Measurements from ENCODE around the gene MAP4K2. TPM values are rescaled to one million over a fixed set of nuclear protein-coding genes. Genes with fewer than 3 reads are reported as not detected.
A peak's percentile ranks its signal among the peaks of the same experiment; 100 is the strongest.
"Not testable (repeated sequence)": the region's sequence is repeated elsewhere in the genome, so short reads cannot be mapped to it uniquely, and the experiment has no call there.

The MAP4K2 gene
- total RNA-seq: 10 to 100 TPM; 92.0 to 96.2 TPM

DNA sequence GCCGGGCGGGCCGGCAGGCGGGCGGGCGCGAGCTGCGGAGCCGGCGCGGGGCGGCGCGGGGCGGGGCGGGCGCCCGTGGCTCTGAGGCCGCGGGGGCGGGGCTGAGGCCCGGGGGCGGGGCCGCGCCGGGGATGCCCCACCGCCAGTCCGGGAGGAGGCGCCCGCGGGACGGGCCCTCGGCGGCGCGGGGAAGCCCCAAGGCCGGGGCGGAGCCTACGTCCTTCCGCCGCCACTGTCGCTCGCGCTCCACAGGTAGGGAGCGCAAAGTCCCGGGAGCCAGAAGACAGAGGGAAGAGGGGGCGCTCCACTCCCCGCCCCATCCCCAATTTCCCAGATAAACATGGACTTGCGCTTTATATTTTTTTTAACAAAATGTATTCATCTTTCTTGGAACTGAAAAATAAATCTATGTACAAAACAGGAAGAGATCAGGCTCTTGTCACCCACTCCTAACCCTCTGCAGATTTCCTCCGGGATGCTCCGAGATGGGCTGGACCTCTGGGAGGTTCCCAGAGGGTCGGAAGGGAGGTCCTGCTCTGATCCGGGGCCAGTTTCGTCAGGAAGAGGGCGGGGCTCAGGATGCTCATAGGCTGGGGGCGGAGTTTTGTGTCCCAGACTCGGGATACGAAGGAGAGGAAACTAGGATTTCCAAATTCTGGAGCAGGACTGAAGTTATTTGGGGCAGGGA, at the start of gene MAP4K2:
Gene MAP4K2 (minus strand): TSS at position 57 of the 688 bp plus-strand sequence. CDS start 65 bp downstream, outside the sequence.
- POLR2A ChIA-PET: interaction anchor here (0.7 to 3.0 kb wide), 9 partner anchors 10 to 319 kb away, joined by 3 to 26 read pairs (median 4); partner anchors contain the start of genes MRPL49, RASGRP2, SAC3D1 and SF1
- Mint-ChIP-seq H3K27me3 (no peaks in the 10 kb centered on the region), H3K27ac (peak within 1 kb of the TSS; percentile 82), H3K36me3 (peaks cover 11% of the 10 kb centered on the region), H3K4me3 (peak within 1 kb of the TSS; percentile 86), H3K9me3 (no peaks in the 10 kb centered on the region), H3K4me1 (peaks cover 25% of the 10 kb centered on the region)
- peak; percentile 85 for ATAC-seq (ENCODE audit: low read depth)
- DNase-seq: peak; percentile 96

DNA sequence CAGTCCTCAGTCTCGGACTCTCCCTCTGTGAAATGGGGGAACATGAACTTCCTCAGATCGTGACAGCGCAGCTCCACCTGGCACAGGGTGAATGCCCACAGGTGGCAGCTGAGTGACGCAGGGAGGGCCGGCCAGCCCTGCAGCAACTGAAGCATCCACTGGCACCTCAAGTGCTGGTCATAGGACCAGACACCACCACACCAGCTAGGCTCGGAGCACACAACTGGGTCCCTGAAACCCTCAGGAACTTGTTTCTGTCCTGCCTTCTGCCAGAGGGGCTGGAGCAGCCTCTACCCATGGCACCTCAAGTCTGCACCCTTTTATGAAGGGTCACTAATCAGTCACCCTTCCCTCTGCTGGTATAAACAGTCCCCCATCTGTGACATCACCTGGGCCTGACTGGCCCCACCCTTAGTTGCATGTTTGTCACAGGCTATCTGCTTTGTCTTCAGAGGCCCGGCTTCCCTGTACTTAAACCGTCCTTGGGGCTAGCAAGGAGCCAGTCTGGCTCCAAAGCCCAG, 48.9 kb upstream of the MAP4K2 start:
- DNase-seq (peak; percentile 43), ATAC-seq (ENCODE audit: low read depth) (no peak)
- Mint-ChIP-seq H3K4me3 (peak overlapping the region; percentile 46), H3K27me3 (no peaks in the 10 kb centered on the region), H3K9me3 (no peaks in the 10 kb centered on the region), H3K27ac (peak overlapping the region; percentile 83), H3K4me1 (peaks cover 77% of the 10 kb centered on the region), H3K36me3 (peaks cover 21% of the 10 kb centered on the region)
- POLR2A ChIA-PET: interaction anchor here (1.4 to 27.4 kb wide), 4 partner anchors 11 to 258 kb away, joined by 5 to 782 read pairs (median 82); partner anchors contain the start of gene EHD1

DNA sequence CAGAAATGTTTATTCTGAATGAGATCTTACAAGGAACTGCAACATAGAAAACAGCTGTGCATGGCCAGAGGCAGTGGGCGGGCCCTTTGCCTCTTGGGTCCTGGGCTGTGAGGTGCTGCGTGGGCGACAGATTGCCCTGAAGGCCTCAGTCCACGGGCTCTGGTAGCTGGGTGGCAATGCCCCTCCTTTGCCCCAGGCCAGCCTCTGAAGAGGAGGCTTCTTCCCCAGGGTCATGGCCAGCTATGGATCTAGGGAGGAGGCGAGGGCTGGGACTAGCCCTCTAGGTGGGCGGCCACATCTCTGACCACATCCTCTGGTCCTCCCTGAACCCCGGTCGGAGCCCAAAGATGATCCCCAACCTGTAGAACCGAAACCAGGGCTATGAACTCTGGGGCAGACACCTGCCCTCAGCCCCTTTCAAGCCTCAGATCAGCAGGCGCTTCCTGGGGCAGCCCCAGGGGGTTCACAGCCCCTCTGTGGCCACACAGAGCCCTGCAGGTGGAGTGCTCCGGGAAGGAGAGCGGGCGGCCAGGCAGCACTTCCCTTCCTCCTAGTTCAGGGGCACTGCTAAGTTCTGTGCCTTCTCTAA, 48.1 kb upstream of the MAP4K2 start:
- peaks cover 69% of the 10 kb centered on the region for H3K4me1 Mint-ChIP-seq
- POLR2A ChIA-PET: interaction anchor here (1.4 to 27.4 kb wide), 4 partner anchors 12 to 259 kb away, joined by 5 to 782 read pairs (median 82); partner anchors contain the start of gene EHD1
- DNase-seq: peak; percentile 69
- peak overlapping the region; percentile 83 for H3K27ac Mint-ChIP-seq
- ATAC-seq (ENCODE audit: low read depth): peak; percentile 61
- H3K36me3 Mint-ChIP-seq: peaks cover 18% of the 10 kb centered on the region
- H3K9me3 Mint-ChIP-seq: no peaks in the 10 kb centered on the region
- peak overlapping the region; percentile 46 for H3K4me3 Mint-ChIP-seq
- H3K27me3 Mint-ChIP-seq: no peaks in the 10 kb centered on the region

DNA sequence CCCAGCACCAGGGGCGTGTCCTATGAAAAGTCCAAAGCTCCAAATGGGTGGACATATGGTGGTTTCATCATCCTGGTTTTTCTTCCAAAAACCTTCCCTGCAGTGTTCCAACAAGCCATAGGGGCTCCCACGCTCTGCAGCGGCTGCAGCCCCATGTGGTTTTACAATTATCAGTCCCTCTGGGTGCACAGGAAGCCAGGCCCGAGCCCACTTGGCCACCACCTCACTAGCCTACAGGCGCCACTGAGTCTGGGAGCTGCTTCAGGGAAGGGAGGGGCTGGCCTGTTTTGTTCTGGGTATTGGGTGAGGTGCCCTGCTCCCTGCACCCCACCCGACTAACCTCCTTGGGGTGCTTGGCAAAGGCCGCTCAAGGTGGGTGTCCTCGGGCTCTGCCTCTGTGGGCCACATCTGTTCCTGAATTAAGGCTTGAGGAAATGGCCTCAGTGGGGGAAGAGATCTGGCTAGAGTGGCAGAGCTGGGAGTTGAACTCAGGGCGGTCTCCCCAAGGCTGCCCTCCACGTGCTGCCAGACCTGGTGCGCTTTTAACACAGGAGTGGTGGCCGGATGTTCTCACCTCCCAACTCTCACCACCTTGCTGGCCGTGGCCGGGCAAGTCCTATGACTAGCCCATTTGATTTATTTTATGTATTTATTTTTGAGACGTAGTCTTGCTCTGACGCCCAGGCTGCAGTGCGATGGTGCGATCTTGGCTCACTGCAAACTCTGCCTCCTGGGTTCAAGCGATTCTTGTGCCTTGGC, 46.8 kb upstream of the MAP4K2 start:
- Mint-ChIP-seq H3K27ac (peak overlapping the region; percentile 63), H3K4me3 (no peak overlapping the region)
- no peak for ATAC-seq (ENCODE audit: low read depth)

DNA sequence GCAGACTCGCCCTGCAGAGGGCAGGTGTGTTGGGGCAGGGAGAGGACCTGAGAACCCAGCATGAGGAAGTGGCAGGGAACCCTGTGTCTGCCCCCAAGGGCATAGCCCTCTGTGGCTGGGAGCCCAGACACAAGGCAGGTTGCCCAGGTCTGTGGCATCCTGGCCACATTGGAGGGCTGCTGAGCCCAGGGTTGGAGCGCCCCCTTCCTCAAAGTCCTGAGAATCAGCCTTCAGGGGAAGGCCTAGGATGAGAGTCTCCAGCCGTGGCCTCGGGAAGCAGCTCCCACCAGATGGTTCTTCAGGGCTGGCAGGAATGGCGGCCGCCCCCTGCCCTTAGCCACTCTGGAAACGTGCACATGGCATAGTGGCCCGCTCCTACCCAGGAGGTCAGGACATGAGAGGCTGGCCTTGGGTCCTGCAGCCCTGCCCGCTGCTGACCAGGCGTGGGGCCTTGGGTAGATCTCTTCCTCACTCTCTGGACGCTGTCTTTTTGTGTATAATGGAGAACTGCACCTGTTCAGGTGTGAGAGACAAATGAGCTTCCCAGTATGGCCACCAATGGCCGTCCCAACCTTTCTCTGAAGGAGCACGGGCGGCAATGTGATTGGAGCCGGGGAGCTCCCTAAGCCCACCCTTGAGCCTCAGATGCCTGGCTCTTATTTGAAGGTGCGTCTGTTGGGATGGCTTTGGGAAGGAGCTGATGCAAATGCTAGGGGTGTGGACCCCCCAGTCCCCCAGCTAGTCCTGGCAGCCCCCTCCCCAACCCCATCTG, 46.0 kb upstream of the MAP4K2 start:
- peaks cover 60% of the 10 kb centered on the region for H3K4me1 Mint-ChIP-seq
- H3K36me3 Mint-ChIP-seq: peaks cover 5% of the 10 kb centered on the region
- peak; percentile 56 for DNase-seq
- POLR2A ChIA-PET: interaction anchor here (0.6 to 27.4 kb wide), 7 partner anchors 14 to 481 kb away, joined by 3 to 782 read pairs (median 4); partner anchors contain the start of genes EHD1 and ZNHIT2
- H3K27me3 Mint-ChIP-seq: no peaks in the 10 kb centered on the region
- ATAC-seq (ENCODE audit: low read depth): no peak
- no peak overlapping the region for H3K4me3 Mint-ChIP-seq
- H3K27ac Mint-ChIP-seq: peak overlapping the region; percentile 90
- H3K9me3 Mint-ChIP-seq: no peaks in the 10 kb centered on the region

More for the DNA sequence above, 46.8 kb upstream of the MAP4K2 start:
- peaks cover 62% of the 10 kb centered on the region for H3K4me1 Mint-ChIP-seq
- POLR2A ChIA-PET: interaction anchor here (0.6 to 27.4 kb wide), 4 partner anchors 13 to 480 kb away, joined by 3 to 782 read pairs (median 76); partner anchors contain the start of gene EHD1
- no peak for DNase-seq
- H3K36me3 Mint-ChIP-seq: peaks cover 9% of the 10 kb centered on the region
- no peaks in the 10 kb centered on the region for H3K27me3 Mint-ChIP-seq
- no peaks in the 10 kb centered on the region for H3K9me3 Mint-ChIP-seq

DNA sequence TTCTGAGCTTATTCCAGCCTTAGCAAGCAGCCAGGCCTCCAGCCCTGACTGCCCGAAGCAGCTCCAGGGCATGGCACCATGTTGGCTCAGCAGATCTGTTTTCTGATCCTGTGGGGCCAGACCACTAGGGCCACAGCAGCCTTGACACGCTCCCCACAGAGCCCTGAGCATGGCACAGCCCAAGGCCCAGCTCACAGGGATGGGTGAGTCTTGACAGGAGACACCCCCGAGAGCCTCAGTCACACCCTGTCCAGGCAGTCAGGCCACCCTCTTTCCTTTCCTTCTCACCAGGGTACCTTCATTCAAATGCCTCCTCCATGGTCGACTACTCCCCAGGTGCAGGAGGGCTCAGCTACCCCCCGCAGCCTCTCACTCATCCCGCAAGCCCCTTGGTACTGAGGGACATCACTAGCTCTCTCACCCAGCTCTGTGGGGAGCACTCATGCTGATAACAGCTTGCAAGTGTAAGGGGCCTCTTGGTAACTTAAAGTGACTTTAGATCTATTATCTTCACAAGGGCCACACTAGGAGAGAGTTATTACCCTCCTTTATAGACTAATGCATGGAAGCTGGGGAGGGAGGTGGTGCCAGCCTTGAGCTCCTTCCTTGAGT, 45.3 kb upstream of the MAP4K2 start:
- Mint-ChIP-seq H3K27me3 (no peaks in the 10 kb centered on the region), H3K4me3 (no peak overlapping the region), H3K9me3 (no peaks in the 10 kb centered on the region), H3K4me1 (peaks cover 58% of the 10 kb centered on the region), H3K27ac (peak overlapping the region; percentile 90), H3K36me3 (peaks cover 2% of the 10 kb centered on the region)
- POLR2A ChIA-PET: interaction anchor here (0.5 to 27.4 kb wide), 12 partner anchors 15 to 274 kb away, joined by 3 to 782 read pairs (median 3); partner anchors contain the start of genes ARL2, BATF2, EHD1 and FAU
- DNase-seq (no peak), ATAC-seq (ENCODE audit: low read depth) (no peak)

DNA sequence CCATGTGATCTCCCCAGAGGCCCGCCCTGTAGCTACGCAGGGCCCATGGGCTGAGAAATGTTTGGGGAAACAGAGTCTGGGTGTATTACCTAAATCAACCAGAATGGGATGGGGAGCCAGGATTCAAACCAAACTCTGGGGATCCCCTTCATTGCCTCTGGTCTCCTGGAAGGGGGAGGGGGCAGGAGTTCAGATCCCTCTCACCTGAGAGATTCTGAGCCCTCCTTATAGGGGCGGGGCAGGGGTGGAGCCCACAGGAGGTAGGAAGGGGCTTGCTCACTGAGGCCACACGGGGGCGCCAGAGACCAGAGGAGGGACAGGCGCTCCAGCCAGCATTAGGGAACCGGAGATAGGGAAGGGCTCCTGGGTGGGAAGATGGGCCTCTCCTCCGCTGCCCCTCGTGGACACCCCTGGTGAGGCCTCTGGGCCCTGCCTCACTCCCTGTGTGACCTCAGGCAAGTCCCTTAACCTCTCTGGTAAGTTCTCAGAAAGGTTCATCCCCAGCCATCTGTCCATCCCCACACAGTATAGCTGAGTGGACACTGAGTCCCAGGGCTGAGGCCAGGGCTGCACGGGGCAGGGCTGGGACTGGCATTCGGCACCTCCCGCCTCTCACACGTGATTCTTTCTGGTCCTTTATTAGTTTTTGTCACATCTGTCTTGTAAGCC, 44.1 kb upstream of the MAP4K2 start:
- DNase-seq: peak; percentile 96
- POLR2A ChIA-PET: interaction anchor here (0.8 to 27.4 kb wide), 7 partner anchors 16 to 275 kb away, joined by 3 to 782 read pairs (median 6); partner anchors contain the start of genes ARL2, EHD1, FAU and MRPL49
- H3K27ac Mint-ChIP-seq: peak overlapping the region; percentile 76
- H3K4me3 Mint-ChIP-seq: no peak overlapping the region
- no peaks in the 10 kb centered on the region for H3K9me3 Mint-ChIP-seq
- peaks cover 47% of the 10 kb centered on the region for H3K4me1 Mint-ChIP-seq
- peak; percentile 53 for ATAC-seq (ENCODE audit: low read depth)
- no peaks in the 10 kb centered on the region for H3K36me3 Mint-ChIP-seq
- no peaks in the 10 kb centered on the region for H3K27me3 Mint-ChIP-seq

DNA sequence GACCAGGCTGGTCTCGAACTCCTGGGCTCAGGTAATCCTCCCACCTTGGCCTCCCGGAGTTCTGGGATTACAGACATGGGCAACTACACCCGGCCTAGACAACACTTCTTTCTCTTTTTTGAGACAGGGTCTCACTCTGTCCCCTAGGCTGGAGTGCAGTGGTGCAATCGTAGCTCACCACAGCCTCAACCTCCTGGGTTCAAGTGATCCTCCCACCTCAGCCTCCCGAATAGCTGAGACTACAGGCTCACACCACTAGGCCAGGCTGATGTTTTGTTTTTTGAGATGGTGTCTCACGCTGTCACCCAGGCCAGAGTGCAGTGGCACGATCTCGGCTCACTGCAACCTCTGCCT, 42.7 kb upstream of the MAP4K2 start:
- H3K36me3 Mint-ChIP-seq; DNase-seq; H3K27me3 Mint-ChIP-seq; H3K27ac Mint-ChIP-seq; H3K9me3 Mint-ChIP-seq; ATAC-seq (ENCODE audit: low read depth): not testable (repeated sequence)
- POLR2A ChIA-PET: interaction anchor here (0.8 to 27.4 kb wide), 3 partner anchors 10 to 60 kb away, joined by 5 to 782 read pairs (median 6); partner anchors contain the start of gene EHD1
- Mint-ChIP-seq H3K4me3 (peak overlapping the region; percentile 47), H3K4me1 (peaks cover 34% of the 10 kb centered on the region)

DNA sequence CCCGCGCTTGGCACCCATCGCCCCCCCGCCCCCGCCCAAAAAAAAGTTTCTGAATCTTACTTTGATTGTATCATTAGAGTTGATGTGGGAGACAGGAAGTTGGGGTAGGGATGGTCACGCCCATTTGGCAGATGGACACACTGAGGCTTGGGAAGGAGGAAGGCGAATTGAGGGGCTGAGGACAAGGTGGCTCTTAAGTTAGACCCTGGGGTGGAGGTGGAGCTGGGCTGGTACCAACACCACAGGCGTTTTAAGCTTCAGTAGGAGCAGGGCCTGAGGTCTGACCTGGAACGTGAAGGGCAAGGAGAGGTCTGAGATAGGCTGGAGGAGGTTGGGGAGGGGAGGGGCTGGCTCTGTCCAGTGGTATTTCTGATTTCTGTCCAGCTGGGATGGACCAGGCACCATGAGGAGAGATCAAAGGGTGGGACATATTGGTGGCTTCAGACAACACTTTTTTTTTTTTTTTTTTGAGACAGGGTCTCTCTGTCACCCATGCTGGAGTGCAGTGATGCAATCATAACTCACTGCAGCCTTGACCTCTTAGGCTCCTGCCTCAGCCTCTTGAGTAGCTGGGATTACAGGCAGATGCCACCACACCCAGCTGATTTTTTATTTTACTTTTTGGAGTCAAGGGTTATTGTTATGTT, 42.2 kb upstream of the MAP4K2 start:
- ATAC-seq (ENCODE audit: low read depth): no peak
- H3K9me3 Mint-ChIP-seq: no peaks in the 10 kb centered on the region
- POLR2A ChIA-PET: interaction anchor here (0.8 to 27.4 kb wide), 3 partner anchors 9 to 59 kb away, joined by 5 to 782 read pairs (median 6); partner anchors contain the start of gene EHD1
- H3K4me3 Mint-ChIP-seq: peak overlapping the region; percentile 47
- DNase-seq: no peak
- H3K27ac Mint-ChIP-seq: peak overlapping the region; percentile 58
- peaks cover 33% of the 10 kb centered on the region for H3K4me1 Mint-ChIP-seq
- H3K36me3 Mint-ChIP-seq: no peaks in the 10 kb centered on the region
- no peaks in the 10 kb centered on the region for H3K27me3 Mint-ChIP-seq

DNA sequence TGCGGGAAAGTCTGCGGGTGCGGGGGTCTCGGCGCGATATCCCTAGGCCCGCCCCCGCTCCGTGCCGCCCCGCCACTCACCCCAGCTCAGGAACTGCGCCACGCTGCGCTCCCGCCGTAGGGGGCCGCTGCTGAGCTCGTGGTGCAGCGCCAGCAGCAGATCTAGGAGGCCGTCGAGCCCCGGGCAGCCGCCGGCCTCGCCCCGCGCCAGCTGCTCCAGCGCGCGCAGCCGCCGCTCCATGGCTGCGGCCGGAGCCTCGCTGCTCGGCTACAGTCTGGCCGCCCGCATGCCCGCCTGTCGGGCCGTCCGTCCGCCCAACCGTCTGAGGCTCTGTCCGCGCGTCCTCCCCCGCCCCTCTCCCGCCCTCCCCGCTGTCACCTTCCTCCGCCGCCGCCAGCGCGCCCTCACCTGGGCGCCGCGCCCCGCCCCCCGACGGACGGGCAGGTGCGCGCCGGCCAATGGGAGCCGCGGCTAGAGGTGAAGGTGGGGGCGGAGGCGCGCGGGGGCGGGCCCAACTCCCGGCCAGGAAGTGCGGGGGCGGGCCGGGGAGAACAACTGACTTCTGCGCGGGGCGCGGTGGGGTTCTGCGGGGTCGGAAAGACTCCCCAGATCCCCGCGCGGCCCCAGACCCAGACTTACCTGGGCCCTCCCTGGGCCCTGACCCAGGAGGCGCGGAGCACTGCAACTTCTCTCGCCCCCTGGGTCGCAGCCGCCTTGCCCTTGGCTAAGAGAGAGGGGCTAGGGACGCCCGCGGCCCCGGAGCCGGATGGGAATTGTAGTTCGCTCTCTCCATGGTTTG, 41.5 kb upstream of the MAP4K2 start, which contains the start of gene CDC42BPG:
Gene CDC42BPG (minus strand): TSS at position 324 of the 799 bp plus-strand sequence. CDS start 84 bp downstream, at position 240.
- Mint-ChIP-seq H3K4me3 (peak within 1 kb of the TSS; percentile 91), H3K4me1 (peaks cover 28% of the 10 kb centered on the region), H3K9me3 (no peaks in the 10 kb centered on the region), H3K36me3 (no peaks in the 10 kb centered on the region), H3K27ac (peak within 1 kb of the TSS; percentile 70), H3K27me3 (no peaks in the 10 kb centered on the region)
- DNase-seq (peak; percentile 85), ATAC-seq (ENCODE audit: low read depth) (peak; percentile 78)
- POLR2A ChIA-PET: interaction anchor here (0.6 to 27.4 kb wide), 10 partner anchors 8 to 274 kb away, joined by 3 to 782 read pairs (median 5); partner anchors contain the start of genes EHD1, MEN1, RASGRP2 and SF1
